HG02840 (cell line): ENCODE measurements around the gene EXTL1.

Experiments used
- ATAC-seq: cut with Tn5 transposase; IDR thresholded peaks from one replicate; pipeline ENCODE4 v1.9.1; 2021; ENCODE audit warnings: mild to moderate bottlenecking, moderate library complexity, moderate number of reproducible peaks; ENCODE audit not compliant: unreplicated experiment, low FRiP score

Gene EXTL1

GRCh38 chr1:25996966-25997827 is 24.4 kb upstream of the EXTL1 start:
- ATAC-seq: no peak

GRCh38 chr1:25997828-25998761 is 23.5 kb upstream of the EXTL1 start, which contains the start of gene PAFAH2:
Gene PAFAH2 (minus strand): TSS chr1:25998063. CDS start chr1:25990816, 7,247 bp downstream.
- peak; percentile 96 for ATAC-seq

- ATAC-seq: no peak
Measured at GRCh38 chr1:25999041-25999800, 22.4 kb upstream of the EXTL1 start.

- ATAC-seq: no peak
Measured at GRCh38 chr1:26003262-26003661, 18.3 kb upstream of the EXTL1 start.

- ATAC-seq: no peak
Measured at GRCh38 chr1:26003756-26004155, 17.8 kb upstream of the EXTL1 start.

- ATAC-seq: no peak
Measured at GRCh38 chr1:26005434-26006105, 16.0 kb upstream of the EXTL1 start.

GRCh38 chr1:26006710-26007109 is 14.9 kb upstream of the EXTL1 start:
- ATAC-seq: no peak

GRCh38 chr1:26009796-26010447 is 11.7 kb upstream of the EXTL1 start:
- no peak for ATAC-seq

- ATAC-seq: no peak
Measured at GRCh38 chr1:26010825-26011224, 10.8 kb upstream of the EXTL1 start.

- no peak for ATAC-seq
Measured at GRCh38 chr1:26012864-26013263, 8.7 kb upstream of the EXTL1 start.

- ATAC-seq: no peak
Measured at GRCh38 chr1:26014179-26014578, 7.4 kb upstream of the EXTL1 start.

- no peak for ATAC-seq
Measured at GRCh38 chr1:26015358-26015757, 6.2 kb upstream of the EXTL1 start.

GRCh38 chr1:26016258-26016952 is 5.2 kb upstream of the EXTL1 start:
- no peak for ATAC-seq

- no peak for ATAC-seq
Measured at GRCh38 chr1:26016953-26017545, 4.5 kb upstream of the EXTL1 start.

- ATAC-seq: no peak
Measured at GRCh38 chr1:26017606-26018005, 4.0 kb upstream of the EXTL1 start.

GRCh38 chr1:26019641-26020315 is 1.8 kb upstream of the EXTL1 start:
- ATAC-seq: no peak

GRCh38 chr1:26020330-26020768 is 1.2 kb upstream of the EXTL1 start:
- ATAC-seq: no peak
